DMS53 treated with DMSO at 0.1 percent for 48 hours (cell line): ENCODE data around the gene ADCY3.

Experiments used
- DNase-seq: peaks from one replicate; lab custom pipeline; 2025; ENCODE audit not compliant: unreplicated experiment; lab: John Stamatoyannopoulos, UW

Gene ADCY3

DNA sequence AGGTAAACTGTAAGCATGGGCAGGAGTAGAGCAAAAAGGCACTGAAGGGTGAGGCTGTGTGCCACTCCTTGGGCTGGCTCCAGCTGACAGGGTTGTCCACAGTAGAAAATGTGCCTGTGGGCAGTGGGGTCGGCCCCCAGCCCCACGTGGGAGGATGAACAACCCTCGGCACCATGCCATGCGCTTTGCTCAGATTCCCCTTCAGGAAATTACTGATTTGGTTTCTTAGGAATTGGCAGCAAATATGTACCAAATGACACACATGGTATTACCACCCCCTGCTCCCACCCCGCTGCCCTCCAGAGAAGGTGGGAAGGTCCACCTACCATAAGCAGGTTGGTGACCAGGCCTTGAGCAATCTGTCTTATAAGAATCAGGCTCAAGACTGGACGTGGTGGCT is 13.6 kb downstream of the ADCY3 start:
- DNase-seq: no peak

DNA sequence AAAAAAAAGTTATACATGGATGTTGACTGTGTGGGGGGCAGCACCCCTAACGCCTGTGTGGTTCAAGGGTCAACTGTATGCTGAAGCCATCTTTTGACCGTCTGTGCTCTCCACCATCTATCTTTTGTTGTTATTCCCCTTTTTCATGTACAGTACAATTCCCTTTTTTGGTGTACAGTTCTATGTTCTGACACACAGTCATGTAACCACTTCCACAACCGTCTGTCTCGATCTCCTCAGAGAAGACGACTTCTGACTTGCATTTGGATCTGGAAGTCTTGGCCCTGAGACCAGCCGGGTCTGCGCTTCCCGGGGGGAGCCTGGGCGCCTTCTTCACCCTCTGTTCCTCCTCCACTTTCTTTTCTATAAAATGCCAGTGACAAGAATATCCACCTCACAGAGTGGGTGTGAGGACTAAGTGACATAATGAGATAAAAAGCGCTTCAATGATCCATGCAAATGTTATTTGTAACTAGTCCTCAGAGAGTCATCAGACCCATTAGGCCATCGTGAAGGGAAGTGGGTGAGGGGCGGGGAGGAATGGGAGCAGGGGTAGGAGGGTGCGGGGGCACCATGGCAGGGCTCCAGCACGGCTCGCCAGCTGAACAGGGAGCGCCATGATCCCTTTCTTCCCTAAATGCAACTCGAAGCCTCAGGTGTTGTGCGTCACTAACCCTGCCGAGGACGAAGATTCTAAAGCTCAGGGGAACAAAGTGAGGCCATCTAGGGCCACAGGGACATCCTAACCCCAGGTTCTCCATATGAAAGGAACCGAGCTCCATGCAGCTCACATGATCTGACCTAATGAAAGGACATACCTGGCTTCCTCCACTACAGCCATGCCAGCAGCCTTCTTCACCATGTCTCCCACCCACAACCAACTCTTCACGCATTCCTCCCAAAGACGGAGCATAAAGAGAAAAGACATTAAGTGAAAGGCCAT is 16.6 kb downstream of the ADCY3 start:
- DNase-seq: no peak

DNA sequence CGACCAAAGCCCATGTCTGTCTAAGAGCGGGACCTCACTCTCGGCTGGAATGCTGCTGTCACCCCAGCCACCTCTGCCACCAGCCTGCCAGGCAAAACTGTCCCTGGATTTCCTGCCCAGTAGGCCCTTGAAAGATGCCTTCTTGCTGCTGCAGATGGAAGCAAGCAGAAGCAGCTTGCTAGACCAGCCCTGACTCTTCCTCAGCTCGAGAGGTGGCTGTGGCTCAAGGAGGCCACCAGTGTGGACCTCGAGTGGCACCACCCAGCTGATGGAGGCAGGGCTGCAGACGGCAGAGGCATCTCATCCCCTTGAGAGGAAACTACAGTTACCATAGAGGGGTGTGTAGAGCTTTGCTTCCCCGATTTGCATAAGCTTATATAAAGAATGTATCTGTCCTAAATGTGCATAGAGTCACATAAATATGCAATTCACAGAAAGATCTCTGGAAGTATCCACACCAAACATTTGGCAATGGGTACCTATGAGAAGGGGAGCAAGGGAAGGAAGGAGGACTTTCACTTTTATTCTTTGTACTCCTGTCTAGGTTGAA is 20.6 kb downstream of the ADCY3 start:
- no peak for DNase-seq

- no peak for DNase-seq
These were observed 21.6 kb downstream of the ADCY3 start for GRCh38 chr2:24898122-24899109.

DNA sequence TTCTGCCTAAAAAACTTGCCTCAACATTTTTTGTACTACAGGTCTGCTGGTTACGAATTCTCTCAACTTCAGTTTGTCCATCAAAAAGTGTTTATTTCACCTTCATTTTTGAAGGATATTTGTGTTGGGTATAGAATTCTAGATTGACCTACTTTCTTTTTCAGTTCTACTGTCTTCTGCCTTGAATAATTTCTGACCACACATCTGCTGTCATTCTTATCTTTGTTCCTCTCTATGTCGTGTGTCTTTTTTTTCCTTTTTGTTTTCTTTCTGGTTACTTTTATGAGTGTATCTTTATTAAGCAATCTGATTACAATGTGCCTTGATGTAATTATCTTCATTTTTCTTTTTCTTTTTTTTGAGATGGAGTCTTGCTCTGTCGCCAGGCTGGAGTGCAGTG is 25.3 kb downstream of the ADCY3 start:
- no peak for DNase-seq

- DNase-seq: peak; percentile 55
These were observed 26.1 kb downstream of the ADCY3 start for GRCh38 chr2:24893934-24894333.

- no peak for DNase-seq
These were observed 27.1 kb downstream of the ADCY3 start for GRCh38 chr2:24892928-24893327.

DNA sequence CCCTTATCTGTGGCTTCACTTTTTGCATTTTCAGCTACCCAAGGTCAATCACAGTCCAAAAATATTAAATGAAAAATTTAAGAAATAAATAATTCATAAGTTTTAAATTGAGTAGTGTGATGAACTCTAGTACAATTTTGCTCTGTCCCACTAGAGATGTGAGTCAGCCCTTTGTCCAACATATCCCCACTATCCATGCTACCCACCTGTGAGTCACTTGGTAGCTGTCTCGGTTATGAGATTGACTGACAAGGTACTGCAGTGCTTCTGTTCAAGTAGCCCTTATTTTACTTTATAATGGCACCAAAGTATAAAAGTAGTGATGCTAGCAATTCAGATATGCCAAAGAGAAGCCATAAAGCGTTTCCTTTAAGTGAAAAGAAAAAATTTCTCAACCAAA is 28.8 kb downstream of the ADCY3 start:
- no peak for DNase-seq

DNA sequence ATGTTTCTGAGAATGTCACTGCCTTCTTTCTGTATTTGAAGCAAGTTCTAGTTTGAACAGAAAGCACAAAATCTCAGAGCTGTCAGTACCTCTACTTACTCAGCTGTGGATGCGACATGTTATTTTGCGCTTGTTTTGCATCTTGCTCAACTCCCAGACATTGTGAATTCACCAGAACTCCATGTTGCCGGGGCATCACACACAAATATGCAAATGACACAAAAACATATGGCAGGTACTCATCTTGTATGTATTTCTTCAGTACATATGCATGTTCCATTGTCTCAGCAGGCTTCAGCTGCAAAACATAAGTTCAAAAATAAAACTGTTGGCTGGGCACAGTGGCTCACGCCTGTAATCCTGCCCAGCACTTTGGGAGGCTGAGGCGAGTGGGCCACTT is 30.8 kb downstream of the ADCY3 start:
- DNase-seq: no peak

DNA sequence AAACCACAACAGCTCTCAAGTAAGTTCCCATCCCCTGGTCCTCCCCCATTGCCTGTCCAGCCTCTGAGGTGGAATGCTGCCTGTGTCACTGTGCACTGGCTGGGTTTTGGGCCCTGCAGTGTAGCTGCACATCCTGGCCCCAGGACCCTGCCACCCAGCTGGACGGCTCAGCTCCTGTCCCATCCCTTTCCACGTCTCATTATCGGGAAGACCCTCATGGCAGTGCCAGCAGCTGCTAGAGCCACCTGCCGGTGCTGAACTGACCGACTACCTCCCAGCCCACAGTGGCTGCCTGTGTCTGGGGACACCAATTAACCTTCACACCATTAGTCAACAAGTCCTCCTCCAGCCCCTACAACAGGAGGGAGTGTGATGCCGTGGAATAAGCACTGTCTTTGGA is 31.9 kb downstream of the ADCY3 start:
- DNase-seq: no peak

- DNase-seq: no peak
These were observed 32.6 kb downstream of the ADCY3 start for GRCh38 chr2:24887307-24887874.

- DNase-seq: peak; percentile 49
These were observed 33.2 kb downstream of the ADCY3 start for GRCh38 chr2:24886691-24887304.

DNA sequence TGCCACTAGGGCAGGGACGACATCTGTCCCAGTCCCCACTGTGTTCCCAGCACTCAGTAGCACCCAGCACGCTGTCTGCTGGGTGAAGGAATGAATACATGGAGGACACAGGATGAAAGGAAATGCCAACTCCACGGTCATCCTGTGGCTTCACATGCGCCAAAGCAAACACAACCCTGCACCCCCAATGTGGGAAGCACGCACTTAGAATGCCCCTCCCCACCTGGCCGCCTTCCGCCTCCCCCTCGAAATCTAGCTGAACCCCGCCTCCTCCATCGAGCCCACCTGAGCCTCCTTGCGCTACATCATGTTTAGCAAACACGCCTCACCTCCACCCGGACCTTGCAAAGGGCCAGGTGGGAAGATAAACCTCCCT is 33.9 kb downstream of the ADCY3 start:
- DNase-seq: no peak

DNA sequence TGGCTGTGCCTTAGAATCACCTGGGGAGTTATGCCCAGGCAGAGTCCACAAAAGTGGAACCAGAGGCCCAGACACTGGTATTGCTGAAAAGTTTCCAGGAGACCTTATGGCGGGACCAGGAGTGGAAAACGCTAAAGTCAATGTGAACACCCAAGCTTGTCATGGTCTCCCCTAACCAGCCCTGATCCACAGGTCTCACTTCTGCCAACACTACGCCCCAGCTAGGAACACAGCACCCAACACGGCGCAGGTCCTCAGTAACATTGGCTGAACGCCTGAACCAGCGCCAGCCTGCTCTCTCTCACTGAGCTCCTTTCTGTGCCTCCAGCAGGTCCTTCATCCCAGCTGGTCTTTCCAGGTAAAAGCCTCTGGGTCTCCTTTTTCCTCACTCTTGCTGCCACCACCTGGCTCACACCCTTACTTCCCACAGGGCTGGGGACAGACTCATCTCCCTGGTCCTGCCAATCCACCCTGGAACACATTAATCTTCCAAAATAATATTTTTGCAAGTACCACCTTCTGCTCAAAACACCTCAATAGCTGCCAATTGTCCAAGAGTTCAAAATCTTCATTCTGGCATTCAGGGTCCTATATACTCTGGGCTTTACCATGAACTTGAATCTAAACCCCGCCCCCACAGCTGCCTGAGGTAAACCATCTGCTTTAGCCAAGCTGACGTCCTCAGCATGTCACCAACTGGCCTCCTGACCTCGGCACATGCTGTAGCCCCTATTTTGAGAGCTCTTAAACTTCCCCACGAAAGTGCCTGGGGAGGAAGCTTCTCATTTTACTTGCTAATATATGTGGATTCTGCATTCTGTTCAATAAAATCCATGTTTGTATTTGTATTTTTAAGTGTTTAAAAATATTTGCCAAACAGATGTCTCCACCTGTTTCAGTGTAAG is 34.6 kb downstream of the ADCY3 start:
- DNase-seq: peak; percentile 83

DNA sequence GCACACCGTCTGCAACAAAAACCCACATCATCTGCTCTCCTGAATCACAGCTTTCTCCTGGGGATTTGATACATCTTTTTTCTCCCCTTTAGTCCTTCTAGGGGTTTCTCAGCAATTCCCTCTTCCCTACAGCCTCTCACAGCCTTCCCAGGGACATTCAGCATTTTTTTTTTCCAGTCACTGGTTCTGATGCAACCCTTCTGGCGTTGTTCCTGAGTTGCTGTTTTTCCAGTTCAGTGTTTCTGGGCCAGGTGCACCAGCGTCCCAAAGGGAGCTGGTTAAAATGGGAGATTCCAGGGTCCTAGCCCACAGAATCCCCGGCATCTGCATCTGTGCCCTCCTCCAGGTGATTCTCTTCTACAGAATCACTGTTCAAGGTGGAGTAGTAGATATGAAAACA is 36.1 kb downstream of the ADCY3 start:
- no peak for DNase-seq

DNA sequence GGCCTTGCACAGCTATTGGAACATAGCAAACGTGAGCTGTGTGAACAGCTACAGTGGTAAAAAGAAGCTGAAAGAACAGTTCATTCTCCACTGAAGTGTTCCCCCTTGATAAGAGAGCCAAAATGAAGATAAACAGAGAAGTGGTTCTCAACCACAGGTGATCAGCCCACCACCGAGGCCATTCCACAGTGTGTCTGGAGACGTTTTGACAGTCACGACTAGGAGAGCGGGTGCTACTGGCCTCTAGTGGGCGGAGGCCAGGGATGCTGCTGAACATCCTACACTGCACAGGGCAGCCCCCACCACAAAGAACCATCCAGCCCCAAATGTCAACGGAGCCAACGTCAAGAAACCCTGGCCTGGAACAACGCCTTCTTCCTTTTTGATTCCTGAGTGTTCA is 38.4 kb downstream of the ADCY3 start:
- no peak for DNase-seq

DNA sequence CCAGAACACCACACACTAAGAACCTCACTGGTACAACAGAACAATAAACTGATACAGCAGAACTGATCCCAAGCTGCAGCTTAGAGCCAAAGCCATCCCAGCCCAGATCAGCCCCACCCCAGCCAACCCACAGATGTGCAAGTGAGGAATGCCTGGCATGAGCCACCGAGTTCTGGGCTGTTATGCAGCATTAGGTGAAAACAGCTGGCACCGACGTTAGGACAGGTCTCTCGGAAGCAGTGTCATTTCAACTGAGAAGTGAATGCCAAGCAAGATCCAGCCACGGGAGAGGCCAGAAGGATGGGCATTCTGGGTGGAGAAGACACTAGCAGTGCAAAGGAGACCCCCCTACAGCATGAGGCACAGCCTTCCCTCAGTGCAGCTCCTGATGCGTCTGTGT is 38.9 kb downstream of the ADCY3 start:
- no peak for DNase-seq

DNA sequence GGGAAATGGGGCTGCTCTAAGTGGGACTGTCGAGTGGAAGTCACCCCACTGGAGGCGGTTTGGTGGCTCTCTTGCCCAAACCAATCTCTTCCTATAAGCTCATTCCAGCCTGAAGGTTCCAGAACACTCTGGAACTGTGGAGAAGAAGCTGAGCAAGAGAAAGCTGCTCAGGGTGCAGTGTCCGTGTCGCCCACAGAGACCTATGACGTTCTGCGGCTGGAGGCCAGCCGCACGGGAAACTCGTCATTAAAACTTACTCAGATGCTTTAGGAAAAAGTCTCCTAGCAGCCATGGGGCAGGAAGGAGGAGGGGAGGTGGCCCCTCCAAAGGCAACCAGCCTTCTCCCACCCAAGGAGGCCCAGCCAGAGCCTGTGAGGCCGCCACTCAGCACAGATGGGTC is 41.7 kb downstream of the ADCY3 start:
- no peak for DNase-seq

GRCh38 chr2:24877646-24878045 is 42.4 kb downstream of the ADCY3 start:
- DNase-seq: no peak

GRCh38 chr2:24877067-24877466 is 43.0 kb downstream of the ADCY3 start:
- DNase-seq: no peak
